ENCODE data around the gene CCDC24.

The CCDC24 gene

GRCh38 chr1:43981135-43981491 lies 10.3 kb upstream of the CCDC24 start:
- DNase-seq, result no peak

- DNase-seq, result no peak
These were observed 9.8 kb upstream of the CCDC24 start for GRCh38 chr1:43981636-43982035.

GRCh38 chr1:43982241-43982640 lies 9.2 kb upstream of the CCDC24 start:
- DNase-seq, result no peak

GRCh38 chr1:43982808-43983207 lies 8.6 kb upstream of the CCDC24 start:
- no peak for DNase-seq

- no peak for DNase-seq
These were observed 8.0 kb upstream of the CCDC24 start for GRCh38 chr1:43983253-43983899.

GRCh38 chr1:43984855-43985254 lies 6.5 kb upstream of the CCDC24 start:
- no peak for DNase-seq

GRCh38 chr1:43985984-43986595 lies 5.3 kb upstream of the CCDC24 start:
- no peak for DNase-seq

GRCh38 chr1:43986712-43987111 lies 4.7 kb upstream of the CCDC24 start:
- DNase-seq, result no peak

GRCh38 chr1:43987159-43987902 lies 4.1 kb upstream of the CCDC24 start:
- no peak for DNase-seq

GRCh38 chr1:43990271-43991199 lies 864 bp upstream of the CCDC24 start:
- no peak for DNase-seq

- no peak for DNase-seq
These were observed 261 bp upstream of the CCDC24 start for GRCh38 chr1:43991200-43991475.

GRCh38 chr1:43992232-43992995 lies 1.0 kb downstream of the CCDC24 start:
- DNase-seq, result no peak

- DNase-seq, result no peak
These were observed 2.0 kb downstream of the CCDC24 start for GRCh38 chr1:43993206-43993914.

GRCh38 chr1:43994071-43994470 lies 2.7 kb downstream of the CCDC24 start:
- no peak for DNase-seq

- DNase-seq, result no peak
These were observed 3.7 kb downstream of the CCDC24 start for GRCh38 chr1:43994794-43995790.

- no peak for DNase-seq
These were observed 4.8 kb downstream of the CCDC24 start for GRCh38 chr1:43995984-43996732.

- no peak for DNase-seq
These were observed 5.3 kb downstream of the CCDC24 start for GRCh38 chr1:43996733-43997115.

- peak; percentile 60 for DNase-seq
These were observed 6.0 kb downstream of the CCDC24 start for GRCh38 chr1:43997295-43997999.

- no peak for DNase-seq
These were observed 6.6 kb downstream of the CCDC24 start for GRCh38 chr1:43998000-43998378.
